GM12892 (cell line): Measurements from ENCODE around the gene TBC1D22A.

Source experiments
- DNase-seq: peaks from one replicate; pipeline ENCODE4 v3.0.0; 2011; ENCODE audit not compliant: insufficient read length
- FAIRE-seq: peaks from 2 replicates; lab custom pipeline; 2011; peaks lifted over from hg19 to GRCh38; lab: Jason Lieb, UNC
- POLR2A ChIP-seq: IDR thresholded peaks from 2 replicates; pipeline ENCODE4 v1.6.1; 2011; ENCODE audit warnings: low read depth, low read length, control low read depth
- POLR2AphosphoS5 ChIP-seq: IDR thresholded peaks from 2 replicates; pipeline ENCODE4 v1.6.1; 2011; ENCODE audit warnings: low read depth, low read length, control low read depth
- TAF1 ChIP-seq: IDR thresholded peaks from 2 replicates; pipeline ENCODE4 v1.6.1; 2011; ENCODE audit warnings: low read depth, mild to moderate bottlenecking, control low read depth, low read length, borderline replicate concordance

Gene TBC1D22A

DNA sequence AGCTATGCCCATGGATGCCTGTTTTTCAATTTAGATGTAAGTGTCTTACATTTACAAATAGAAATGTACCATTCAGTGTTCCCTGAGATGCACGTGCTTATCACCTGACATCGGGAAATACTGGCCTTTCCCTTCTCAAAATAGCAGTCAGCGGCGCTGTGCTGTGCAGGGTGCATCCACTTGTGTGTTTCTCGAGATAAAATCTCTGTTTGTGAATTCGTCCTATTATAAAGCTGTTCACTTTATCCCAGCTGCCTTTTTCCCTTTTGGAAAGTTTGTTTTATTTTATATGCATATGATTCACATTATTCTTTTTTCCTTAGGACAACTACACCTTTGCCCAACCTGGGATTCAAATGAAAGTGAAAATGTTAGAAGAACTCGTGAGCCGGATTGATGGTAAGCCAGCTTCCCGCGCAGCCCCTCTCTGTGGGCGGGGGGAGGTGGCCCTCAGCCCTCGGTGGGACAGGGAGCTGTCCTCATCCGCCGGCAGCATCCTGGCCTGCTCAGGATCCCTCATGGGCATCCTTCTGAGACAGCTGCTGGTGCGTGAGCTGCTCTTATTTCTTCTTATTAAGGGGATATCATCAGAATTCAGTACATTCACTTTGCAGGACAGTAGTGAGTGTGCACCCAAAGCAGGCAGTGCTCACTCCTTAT lies 235.0 kb downstream of the TBC1D22A start:
- TF ChIP-seq TAF1 (no peak), POLR2A (no peak), POLR2AphosphoS5 (no peak)
- DNase-seq (no peak), FAIRE-seq (no peak)

DNA sequence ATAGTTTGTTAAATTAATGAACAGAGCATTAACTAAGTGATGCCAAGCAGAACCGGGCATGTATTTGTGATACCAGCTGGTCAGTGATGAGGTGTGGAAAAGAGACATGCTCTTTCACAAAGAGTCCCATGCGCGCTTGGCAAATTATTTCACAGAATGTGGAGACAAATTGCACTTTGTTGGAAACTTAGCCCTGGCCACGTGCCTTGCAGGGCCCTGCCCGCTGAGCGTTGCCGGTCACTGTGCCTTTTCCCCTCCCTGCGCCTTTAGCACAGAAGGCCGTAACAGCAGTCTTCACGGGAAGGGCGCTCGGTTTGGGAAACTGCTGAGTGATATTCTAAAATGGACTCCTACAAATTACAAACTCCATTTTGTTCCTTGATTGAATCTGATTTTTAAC lies 235.9 kb downstream of the TBC1D22A start:
- TF ChIP-seq POLR2AphosphoS5 = no peak
- no peak for TF ChIP-seq TAF1
- no peak for TF ChIP-seq POLR2A
- no peak for FAIRE-seq
- DNase-seq = no peak

DNA sequence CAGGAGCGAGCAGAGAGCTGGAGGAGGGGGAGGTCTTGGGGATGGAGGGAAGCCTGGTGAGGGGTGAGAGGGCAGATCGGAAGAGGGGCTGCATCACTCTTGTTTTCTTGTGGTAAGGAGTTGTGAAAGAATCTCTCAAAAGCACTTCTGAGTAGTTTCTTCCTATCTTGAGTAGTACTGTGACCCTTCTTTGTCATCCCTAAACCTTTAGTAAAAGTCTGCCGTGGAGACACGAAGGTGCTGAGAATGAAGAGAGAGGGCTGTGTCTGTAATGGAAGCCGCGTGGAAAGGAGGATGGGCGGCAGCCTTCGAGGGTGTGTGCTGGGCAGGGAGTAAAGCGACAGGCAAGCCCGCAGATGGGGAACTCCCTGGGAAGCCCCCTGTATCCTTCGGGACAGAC lies 237.8 kb downstream of the TBC1D22A start:
- FAIRE-seq = no peak
- TF ChIP-seq TAF1 (no peak), POLR2A (no peak), POLR2AphosphoS5 (no peak)
- DNase-seq = no peak

DNA sequence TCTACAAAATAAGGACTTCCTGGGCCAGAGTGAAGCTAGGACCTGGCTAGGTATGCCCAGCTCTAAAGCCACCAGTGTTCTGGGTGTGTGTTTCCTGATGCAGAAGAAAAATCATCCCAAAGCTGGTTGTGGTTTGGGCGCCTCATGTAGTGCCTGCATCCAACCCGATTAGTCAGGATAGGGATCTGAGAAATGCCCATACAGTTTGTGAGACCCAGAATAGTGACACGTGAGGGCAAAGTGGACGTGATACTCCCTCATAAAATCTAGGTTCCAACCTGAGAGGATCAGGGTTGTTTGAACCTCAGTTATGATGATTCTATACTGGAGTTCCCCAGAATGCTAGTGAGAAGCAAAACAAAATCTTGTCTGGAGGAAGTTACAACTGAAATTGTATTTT lies 238.4 kb downstream of the TBC1D22A start:
- DNase-seq (no peak), FAIRE-seq (no peak)
- TF ChIP-seq POLR2AphosphoS5 (no peak), POLR2A (no peak), TAF1 (no peak)

DNA sequence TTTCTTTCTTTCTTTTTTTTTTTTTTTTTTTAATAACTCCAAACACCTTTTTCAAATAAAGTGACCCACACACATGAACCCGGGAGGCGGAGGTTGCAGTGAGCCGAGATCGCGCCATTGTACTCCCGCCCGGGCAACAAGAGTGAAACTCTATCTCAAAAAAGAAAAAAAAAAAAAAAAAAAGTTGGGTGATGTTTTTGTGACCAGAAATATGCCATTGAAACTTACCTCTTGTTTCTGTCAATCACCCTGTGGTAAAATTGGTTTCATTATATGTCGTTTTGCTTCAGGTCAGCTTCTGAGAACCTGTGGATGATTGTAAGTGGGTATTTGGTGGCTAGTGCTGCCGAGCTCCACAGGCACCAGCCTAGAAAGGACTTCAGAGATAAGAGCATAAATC lies 238.8 kb downstream of the TBC1D22A start:
- no peak for DNase-seq
- no peak for FAIRE-seq
- no peak for TF ChIP-seq POLR2AphosphoS5

DNA sequence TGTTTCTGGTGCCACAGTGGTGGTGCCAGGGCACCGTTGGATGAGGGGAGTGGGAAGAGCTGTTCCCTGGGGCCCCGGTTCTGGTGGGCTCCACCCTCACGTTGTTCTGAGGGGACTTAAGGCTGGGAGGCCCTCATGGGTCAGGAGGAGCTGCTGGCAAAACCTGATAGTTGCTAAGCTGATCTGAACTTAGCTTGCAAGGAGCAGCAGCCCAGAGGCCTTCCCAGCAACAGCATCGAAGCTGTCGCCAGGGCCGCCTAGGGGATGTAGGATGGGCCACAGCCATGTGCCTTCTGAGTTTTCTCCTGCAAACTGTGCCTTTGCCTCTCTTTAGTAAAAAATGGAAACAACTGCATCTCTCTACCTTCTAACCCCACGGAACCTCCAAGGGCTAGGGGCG lies 240.2 kb downstream of the TBC1D22A start:
- DNase-seq = no peak
- TF ChIP-seq POLR2AphosphoS5 = no peak
- no peak for TF ChIP-seq POLR2A
- TF ChIP-seq TAF1 = no peak
- no peak for FAIRE-seq

DNA sequence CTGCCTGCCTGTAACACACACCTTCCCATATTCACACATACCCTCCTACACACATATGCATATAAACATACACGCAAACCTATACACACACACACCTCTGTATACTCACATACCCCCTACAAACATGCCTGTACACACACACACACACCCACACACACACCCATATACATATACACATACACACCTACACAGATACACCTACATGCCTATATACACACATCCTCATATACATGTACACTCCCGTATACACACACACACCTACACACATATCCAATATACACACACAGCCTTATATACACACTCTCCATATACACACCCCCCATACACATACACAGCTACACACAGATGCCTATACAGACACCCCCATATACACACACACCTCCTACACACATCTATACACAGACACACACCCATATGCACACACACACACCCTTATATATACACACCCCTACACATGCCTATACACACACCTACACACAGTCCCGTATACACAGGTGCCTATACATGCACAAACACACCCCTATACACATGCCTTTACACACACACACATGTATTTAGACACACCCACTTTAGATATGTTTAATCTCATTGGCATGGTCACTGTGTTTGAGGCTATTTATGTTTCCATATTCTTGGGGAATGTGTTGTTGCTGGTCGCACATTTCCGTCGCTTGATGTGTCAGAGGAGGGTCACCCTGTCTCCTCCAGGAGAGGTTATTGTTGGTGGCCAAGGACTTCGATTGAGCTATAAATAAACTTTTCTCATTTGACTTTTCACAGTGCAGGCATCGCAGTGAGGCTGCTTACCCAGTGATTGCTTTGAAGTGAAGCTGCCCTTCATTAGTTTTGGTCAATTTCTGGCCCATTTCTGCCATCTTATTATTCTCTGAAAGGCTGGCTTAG lies 243.3 kb downstream of the TBC1D22A start:
- no peak for DNase-seq
- TF ChIP-seq POLR2A (no peak), POLR2AphosphoS5 (no peak), TAF1 (no peak)
- peak; percentile 14 for FAIRE-seq

DNA sequence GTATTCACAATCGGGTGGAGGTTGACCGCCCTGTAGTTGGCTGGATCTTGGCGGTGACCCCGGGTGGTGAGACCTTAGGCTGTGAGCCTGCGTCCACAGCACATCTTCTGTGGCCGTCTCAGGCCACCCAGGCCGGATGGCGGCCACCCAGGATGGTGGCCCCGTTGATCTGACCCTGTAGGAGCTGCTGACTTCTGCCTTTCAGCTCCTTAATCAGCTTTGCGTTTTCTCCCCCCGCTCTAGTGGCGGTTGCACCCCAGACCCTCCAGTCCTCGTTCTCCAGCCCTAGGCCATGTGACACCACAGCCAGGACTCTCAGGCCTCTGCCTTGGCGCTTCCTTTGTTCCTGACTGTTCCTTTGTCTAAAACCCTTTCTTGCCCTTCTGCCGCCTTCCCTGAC lies 244.0 kb downstream of the TBC1D22A start:
- DNase-seq (no peak), FAIRE-seq (no peak)
- no peak for TF ChIP-seq TAF1
- TF ChIP-seq POLR2A = no peak

DNA sequence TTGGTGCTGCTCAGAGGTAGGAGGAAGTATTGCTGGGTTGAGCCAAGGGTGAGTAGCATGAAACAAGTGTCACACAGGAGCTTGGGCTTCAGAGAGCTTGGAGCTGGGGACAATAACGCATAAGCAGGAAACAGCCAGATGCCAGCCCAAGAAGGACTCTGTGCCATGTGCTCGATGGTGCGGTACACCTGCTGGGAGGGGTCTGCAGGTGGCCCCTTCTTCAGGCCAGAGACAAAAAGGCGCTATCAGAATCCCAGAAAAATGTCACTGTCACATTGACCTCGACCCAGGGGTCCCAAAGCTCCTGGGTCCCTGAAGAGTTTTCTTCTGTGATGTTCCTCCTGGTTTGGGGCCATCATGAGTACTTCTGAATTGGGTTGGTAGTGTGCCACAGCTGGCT lies 244.4 kb downstream of the TBC1D22A start:
- no peak for FAIRE-seq

DNA sequence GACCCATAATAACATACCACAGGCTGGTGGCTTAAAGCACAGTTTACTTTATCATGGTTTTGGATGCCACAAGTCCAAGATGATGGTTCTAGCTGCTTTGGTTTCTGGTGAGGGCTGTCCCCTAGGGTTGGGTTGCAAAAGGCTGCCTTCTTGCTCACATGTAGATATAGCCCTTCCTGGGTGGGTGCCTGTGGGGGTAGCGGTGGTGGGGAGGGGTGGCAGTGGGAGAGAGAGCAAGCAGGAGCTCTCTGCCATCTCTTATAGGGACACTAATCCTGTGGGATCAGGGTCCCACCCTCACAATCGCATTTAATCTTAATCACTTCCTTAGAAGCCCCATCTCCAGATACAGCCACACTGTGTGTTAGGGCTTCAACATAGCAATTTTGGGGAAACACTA lies 245.0 kb downstream of the TBC1D22A start:
- FAIRE-seq (no peak), DNase-seq (no peak)
- no peak for TF ChIP-seq POLR2AphosphoS5
- no peak for TF ChIP-seq TAF1
- no peak for TF ChIP-seq POLR2A

More for the DNA sequence above, 244.4 kb downstream of the TBC1D22A start:
- DNase-seq = no peak
- TF ChIP-seq POLR2A (no peak), TAF1 (no peak), POLR2AphosphoS5 (no peak)

DNA sequence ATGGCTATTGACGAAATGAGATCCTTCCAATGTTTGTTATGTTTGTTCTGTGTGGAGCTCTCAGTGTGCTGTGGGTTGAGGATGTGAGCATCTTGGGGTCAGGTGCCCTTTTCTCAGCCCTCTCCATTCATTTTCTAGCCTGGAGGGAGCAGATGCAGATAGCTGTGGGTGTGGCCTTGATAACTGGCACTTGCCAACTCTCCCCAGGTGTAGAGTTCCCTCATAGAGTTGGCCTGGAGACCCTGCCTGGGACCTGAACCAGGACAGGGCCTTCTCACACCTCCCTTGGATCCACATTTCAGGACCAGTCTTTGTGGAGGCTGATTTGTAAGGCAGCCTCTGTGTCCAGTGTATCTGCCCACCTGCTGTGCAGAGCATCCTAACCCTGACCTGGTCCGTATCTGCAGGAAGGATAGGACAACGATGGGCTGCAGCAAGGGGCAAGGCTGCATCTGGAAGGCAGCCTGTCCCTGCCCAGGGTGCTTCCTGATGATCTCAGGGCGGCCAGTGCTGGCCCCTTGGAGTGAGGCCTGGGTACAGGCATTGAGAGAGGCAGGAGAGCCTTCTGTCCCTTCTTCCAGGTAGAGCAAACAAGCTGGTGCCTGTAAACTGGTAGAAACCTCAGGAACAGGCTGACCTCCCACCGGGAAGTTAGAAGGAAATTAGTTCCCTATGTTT lies 245.9 kb downstream of the TBC1D22A start:
- FAIRE-seq (no peak), DNase-seq (no peak)
- TF ChIP-seq POLR2A (no peak), TAF1 (no peak), POLR2AphosphoS5 (no peak)

DNA sequence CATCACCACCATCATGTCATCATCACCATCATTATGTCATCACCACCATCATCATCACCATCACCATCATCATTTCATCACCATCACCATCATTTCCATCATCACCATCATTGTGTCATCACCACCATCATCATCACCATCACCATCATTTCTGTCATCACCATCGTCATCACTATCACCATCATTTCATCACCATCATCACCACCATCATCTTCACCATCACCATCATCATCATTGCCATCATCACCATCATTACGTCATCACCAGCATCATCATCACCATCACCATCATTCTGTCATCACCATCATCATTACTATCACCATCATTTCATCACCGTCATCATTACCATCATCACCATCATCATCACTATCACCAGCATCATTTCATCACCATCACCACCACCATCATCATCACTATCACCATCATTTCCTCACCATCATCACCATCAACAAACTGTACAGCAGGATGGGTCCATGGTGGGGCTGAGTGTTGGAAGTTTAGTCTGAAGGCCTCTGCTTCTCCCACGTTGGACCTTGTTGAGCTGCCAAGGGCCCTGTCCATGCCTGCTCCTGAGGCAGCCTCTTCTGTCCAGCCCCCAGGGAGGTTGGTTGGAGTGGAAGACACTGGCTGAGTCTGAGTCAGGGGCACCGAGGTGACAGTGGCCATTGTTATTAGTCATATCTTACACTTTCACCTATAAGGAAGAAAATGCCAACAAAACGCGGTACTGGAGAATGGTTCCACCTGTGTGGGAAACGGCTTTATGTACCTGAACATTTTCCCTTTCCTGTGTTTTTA lies 247.1 kb downstream of the TBC1D22A start:
- TF ChIP-seq POLR2A = no peak
- no peak for TF ChIP-seq POLR2AphosphoS5
- TF ChIP-seq TAF1 = no peak

More for the DNA sequence above, 247.1 kb downstream of the TBC1D22A start:
- DNase-seq (no peak), FAIRE-seq (no peak)
